Panc1 (cell line): ENCODE results near the gene MCEE.

ENCODE experiments used
- POLR2AphosphoS5 ChIP-seq: IDR thresholded peaks from 2 replicates; pipeline ENCODE4 v1.6.1; 2012; ENCODE audit warnings: mild to moderate bottlenecking, low read depth, low read length, moderate library complexity
- SIN3A ChIP-seq: IDR thresholded peaks from 2 replicates; pipeline ENCODE4 v1.6.1; 2012; ENCODE audit warnings: low read depth, mild to moderate bottlenecking, low read length, moderate library complexity, borderline replicate concordance; ENCODE audit not compliant: insufficient read depth
- TCF7L2 ChIP-seq: IDR thresholded peaks from 2 replicates; pipeline ENCODE4 v1.6.1; 2011; ENCODE audit warnings: mild to moderate bottlenecking, low read depth, low read length, inconsistent platforms
- TF ChIP-seq, protein P1 (sequence below): fragments of 450-650 bp; IDR thresholded peaks from 2 replicates; pipeline ENCODE4 v1.5.1; 2017; ENCODE audit warnings: mild to moderate bottlenecking

DNA sequence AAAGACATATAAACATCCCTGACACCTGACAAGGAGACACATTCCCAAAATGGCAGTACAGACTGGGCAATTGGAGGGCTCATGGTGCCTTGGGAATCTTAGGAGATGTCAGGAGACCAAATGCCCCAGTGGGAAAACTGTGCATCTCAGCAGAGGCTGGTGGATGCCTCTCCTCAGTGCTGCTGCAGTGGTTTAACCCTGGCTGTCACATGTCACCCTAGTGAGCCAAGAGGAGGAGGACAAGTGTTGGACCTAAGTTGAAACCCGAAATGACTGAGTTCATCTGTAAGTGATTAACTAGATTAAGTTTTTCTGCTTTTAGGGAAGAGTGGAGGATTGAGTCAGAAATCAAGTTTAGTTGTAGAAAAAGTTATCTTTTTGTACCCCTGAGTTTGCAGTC lies 66.8 kb downstream of the MCEE start:
- TF ChIP-seq, protein P1, sequence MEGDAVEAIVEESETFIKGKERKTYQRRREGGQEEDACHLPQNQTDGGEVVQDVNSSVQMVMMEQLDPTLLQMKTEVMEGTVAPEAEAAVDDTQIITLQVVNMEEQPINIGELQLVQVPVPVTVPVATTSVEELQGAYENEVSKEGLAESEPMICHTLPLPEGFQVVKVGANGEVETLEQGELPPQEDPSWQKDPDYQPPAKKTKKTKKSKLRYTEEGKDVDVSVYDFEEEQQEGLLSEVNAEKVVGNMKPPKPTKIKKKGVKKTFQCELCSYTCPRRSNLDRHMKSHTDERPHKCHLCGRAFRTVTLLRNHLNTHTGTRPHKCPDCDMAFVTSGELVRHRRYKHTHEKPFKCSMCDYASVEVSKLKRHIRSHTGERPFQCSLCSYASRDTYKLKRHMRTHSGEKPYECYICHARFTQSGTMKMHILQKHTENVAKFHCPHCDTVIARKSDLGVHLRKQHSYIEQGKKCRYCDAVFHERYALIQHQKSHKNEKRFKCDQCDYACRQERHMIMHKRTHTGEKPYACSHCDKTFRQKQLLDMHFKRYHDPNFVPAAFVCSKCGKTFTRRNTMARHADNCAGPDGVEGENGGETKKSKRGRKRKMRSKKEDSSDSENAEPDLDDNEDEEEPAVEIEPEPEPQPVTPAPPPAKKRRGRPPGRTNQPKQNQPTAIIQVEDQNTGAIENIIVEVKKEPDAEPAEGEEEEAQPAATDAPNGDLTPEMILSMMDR, result no peak
- no peak for TF ChIP-seq TCF7L2
- no peak for TF ChIP-seq POLR2AphosphoS5
- no peak for TF ChIP-seq SIN3A
